GM20000 (cell line): ENCODE results near the gene PLPPR4.

ENCODE experiments used
- DNase-seq: peaks from one replicate; pipeline ENCODE4 v3.0.0; 2012; ENCODE audit warnings: low spot score
- TF ChIP-seq, protein P1 (sequence below): IDR thresholded peaks from 2 replicates; pipeline ENCODE4 v1.5.1; 2012; ENCODE audit warnings: mild to moderate bottlenecking, control low read depth; ENCODE audit errors: extremely low read depth, missing control alignments

Gene PLPPR4

DNA sequence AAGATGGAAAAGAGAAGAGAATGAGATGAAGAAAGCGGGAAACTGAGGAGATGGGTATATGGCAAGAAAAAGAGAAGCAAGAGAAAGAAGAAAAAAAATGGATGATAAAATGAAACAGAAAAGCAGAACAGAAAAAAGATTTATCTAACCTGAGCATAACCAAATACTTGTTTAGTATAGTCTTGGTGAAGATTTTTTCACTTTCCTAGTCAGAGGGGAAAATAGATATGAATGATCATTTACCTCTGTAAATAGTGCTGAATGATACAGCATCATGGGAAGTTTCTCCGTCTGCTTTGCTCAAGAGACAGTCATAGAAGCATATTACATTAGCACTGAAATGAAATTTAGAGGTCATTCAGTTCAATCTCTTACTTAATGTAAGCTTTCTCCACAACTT is 36.1 kb upstream of the PLPPR4 start:
- TF ChIP-seq, protein P1, sequence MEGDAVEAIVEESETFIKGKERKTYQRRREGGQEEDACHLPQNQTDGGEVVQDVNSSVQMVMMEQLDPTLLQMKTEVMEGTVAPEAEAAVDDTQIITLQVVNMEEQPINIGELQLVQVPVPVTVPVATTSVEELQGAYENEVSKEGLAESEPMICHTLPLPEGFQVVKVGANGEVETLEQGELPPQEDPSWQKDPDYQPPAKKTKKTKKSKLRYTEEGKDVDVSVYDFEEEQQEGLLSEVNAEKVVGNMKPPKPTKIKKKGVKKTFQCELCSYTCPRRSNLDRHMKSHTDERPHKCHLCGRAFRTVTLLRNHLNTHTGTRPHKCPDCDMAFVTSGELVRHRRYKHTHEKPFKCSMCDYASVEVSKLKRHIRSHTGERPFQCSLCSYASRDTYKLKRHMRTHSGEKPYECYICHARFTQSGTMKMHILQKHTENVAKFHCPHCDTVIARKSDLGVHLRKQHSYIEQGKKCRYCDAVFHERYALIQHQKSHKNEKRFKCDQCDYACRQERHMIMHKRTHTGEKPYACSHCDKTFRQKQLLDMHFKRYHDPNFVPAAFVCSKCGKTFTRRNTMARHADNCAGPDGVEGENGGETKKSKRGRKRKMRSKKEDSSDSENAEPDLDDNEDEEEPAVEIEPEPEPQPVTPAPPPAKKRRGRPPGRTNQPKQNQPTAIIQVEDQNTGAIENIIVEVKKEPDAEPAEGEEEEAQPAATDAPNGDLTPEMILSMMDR, result no peak
- no peak for DNase-seq

DNA sequence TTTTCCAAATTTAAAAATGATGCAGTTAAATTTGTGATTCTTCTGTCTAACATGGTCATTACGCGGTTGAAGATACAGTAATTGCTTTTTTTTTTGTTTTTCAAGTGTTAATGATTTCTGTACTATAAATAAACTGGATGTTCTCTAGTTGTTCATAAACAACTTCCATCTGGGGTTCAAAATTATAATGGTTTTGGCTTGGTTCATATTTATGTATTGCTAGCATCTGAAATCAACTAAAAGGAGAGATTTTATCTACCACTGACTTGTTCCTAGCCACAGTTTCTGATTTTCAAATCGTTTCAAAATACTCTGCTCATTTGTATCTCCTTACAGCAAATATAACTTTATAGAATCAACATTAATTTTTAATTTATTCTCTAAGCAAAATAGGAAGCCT is 35.2 kb upstream of the PLPPR4 start:
- TF ChIP-seq, protein P1, result no peak
- no peak for DNase-seq

DNA sequence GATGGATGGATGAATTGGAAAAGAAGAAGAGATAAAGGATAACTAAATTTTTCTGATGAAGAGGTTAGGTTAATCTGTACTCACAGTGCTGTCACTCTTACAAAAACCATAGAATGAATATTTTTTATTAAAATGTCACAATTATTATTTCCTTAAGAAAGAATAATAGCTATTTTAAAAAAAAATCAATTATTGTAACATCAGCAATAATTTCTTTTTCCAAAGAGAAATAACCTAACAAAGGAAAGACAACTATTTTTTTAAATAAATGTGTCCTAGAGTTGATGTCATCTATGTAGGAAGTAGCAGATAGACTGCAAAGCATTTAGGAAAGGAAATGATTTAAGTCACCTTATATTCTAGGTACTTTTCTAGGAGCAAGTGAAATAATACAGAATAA is 33.6 kb upstream of the PLPPR4 start:
- DNase-seq, result no peak
- TF ChIP-seq, protein P1, result no peak

DNA sequence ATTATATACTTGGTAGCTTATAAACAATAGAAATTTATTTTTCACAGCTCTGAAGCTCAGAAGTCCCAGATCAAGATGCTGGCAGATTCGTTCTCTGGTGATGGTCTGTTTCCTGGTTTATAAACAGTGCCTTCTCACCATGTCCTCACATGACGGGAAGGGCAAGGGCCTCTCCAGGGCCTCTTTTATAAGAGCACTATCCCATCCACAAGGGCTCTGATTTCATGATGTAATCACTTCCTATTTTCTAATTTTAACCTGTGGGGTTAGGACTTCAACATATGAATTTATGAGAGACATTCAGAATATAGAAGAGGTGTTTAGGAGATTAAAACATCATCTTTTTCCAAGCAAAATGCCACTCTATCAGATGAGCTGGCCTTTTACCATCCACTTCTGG is 32.1 kb upstream of the PLPPR4 start:
- DNase-seq, result no peak

DNA sequence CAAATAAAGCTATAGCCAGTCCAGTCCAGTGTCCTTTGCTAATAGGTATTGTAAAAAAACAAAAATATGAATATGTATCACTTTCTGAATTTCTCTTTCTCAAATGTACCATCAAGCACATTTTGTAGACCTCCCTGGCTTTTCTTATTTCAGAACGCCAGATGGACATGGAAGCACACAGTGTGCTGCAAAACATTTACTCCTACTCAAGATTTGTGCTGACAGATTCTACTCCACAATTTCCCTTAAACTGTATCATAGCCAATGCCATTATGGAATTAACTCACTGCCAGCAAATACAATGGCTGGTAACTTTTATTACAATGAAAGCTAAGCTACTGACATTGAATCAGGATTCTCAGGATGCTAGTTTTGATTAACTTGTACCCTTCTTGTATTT is 30.8 kb upstream of the PLPPR4 start:
- DNase-seq, result no peak
- TF ChIP-seq, protein P1, result no peak

More for the DNA sequence above, 32.1 kb upstream of the PLPPR4 start:
- TF ChIP-seq, protein P1, result no peak

DNA sequence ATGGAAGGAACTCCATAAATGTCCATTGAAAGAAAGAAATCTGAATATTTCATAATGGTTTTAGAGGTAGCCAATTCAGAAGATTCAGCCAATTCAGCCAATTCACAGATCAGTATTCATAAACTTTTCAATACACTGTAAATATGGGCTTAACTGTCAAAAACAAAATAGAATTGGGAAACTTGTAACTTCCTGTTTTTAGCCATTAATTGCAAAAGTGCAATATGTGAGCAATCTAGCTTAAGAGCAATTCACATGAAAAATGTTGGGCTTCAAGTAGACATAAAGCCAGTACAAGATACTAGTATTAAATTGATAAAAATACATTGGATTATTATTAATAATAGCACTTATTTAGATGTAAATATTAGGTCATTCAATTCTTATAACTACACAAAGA is 27.5 kb upstream of the PLPPR4 start:
- DNase-seq, result no peak
- TF ChIP-seq, protein P1, result no peak

DNA sequence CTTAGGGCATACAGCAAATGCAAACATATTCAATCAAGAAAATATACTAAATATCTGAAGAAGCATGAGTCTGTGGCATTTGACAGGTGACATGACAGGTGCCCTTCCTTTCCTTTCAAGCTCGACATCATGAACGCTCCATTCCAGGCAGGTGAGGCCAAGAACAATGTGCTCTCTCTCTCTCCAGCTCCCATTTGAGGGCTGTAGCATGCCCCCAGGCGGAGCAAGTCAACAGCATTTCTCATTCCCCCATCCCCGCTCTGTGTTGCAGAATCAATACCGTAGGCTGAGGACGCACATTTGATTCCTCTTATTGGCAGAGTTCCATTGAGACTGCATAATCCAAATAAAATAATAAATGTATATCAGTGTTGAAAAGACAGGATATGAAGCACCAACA is 24.6 kb upstream of the PLPPR4 start:
- TF ChIP-seq, protein P1, result no peak
- no peak for DNase-seq
